Measurements from ENCODE around the gene TCF25.
A peak's percentile ranks its signal among the peaks of the same experiment; 100 is the strongest.

TCF25 gene

GRCh38 chr16:89844739-89845339 is 28.6 kb upstream of the TCF25 start:
- DNase-seq (ENCODE audit: low read depth): no peak

- no peak for DNase-seq (ENCODE audit: low read depth)
These were observed 28.0 kb upstream of the TCF25 start for GRCh38 chr16:89845417-89845816.

GRCh38 chr16:89847051-89847939 is 26.1 kb upstream of the TCF25 start:
- DNase-seq (ENCODE audit: low read depth): no peak

- DNase-seq (ENCODE audit: low read depth): no peak
These were observed 25.5 kb upstream of the TCF25 start for GRCh38 chr16:89847940-89848297.

- DNase-seq (ENCODE audit: low read depth): no peak
These were observed 24.4 kb upstream of the TCF25 start for GRCh38 chr16:89848974-89849373.

GRCh38 chr16:89853306-89853993 is 19.9 kb upstream of the TCF25 start:
- DNase-seq (ENCODE audit: low read depth): no peak

GRCh38 chr16:89855301-89855945 is 18.0 kb upstream of the TCF25 start:
- no peak for DNase-seq (ENCODE audit: low read depth)

- DNase-seq (ENCODE audit: low read depth): no peak
These were observed 17.4 kb upstream of the TCF25 start for GRCh38 chr16:89855986-89856385.

- DNase-seq (ENCODE audit: low read depth): no peak
These were observed 14.3 kb upstream of the TCF25 start for GRCh38 chr16:89858973-89859614.

- DNase-seq (ENCODE audit: low read depth): no peak
These were observed 13.8 kb upstream of the TCF25 start for GRCh38 chr16:89859615-89860007.

- DNase-seq (ENCODE audit: low read depth): peak; percentile 55
These were observed 12.6 kb upstream of the TCF25 start for GRCh38 chr16:89860747-89861304.

- DNase-seq (ENCODE audit: low read depth): no peak
These were observed 11.7 kb upstream of the TCF25 start for GRCh38 chr16:89861648-89862047.

- no peak for DNase-seq (ENCODE audit: low read depth)
These were observed 10.7 kb upstream of the TCF25 start for GRCh38 chr16:89862732-89863131.

- no peak for DNase-seq (ENCODE audit: low read depth)
These were observed 9.5 kb upstream of the TCF25 start for GRCh38 chr16:89863741-89864526.

GRCh38 chr16:89864527-89864820 is 8.9 kb upstream of the TCF25 start:
- DNase-seq (ENCODE audit: low read depth): no peak

GRCh38 chr16:89867918-89868317 is 5.5 kb upstream of the TCF25 start:
- DNase-seq (ENCODE audit: low read depth): no peak

- no peak for DNase-seq (ENCODE audit: low read depth)
These were observed 3.5 kb upstream of the TCF25 start for GRCh38 chr16:89869911-89870310.

- no peak for DNase-seq (ENCODE audit: low read depth)
These were observed 3.0 kb upstream of the TCF25 start for GRCh38 chr16:89870440-89870839.

- no peak for DNase-seq (ENCODE audit: low read depth)
These were observed 1.5 kb upstream of the TCF25 start for GRCh38 chr16:89871895-89872294.

- DNase-seq (ENCODE audit: low read depth): peak; percentile 95
These were observed 739 bp downstream of the TCF25 start for GRCh38 chr16:89873972-89874689.
